AG04449 (cell line): ENCODE measurements around the gene DAPK2.
"Not testable (repeated sequence)": the region's sequence is repeated elsewhere in the genome, so short reads cannot be mapped to it uniquely, and the experiment has no call there.

Experiments used
- CTCF ChIA-PET: fragments of 350-600 bp; formaldehyde crosslinking; extraction: SDS; loops from one replicate; lab custom pipeline; 2021; ENCODE audit warnings: antibody characterized with exemption; lab: Yijun Ruan, JAX
- POLR2A ChIA-PET: fragments of 400-600, 350-600 bp; formaldehyde crosslinking; extraction: SDS; loops from one replicate; lab custom pipeline; 2020; ENCODE audit warnings: antibody characterized with exemption, inconsistent platforms; lab: Yijun Ruan, JAX
- DNase-seq: peaks from one replicate; pipeline ENCODE4 v3.0.0-alpha.2; 2010; ENCODE audit warnings: low read depth, low spot score
- H3K4me3 ChIP-seq: 2 replicates; pipeline ENCODE4 v1.5.1; 2011; ENCODE audit warnings: low read depth, mild to moderate bottlenecking, control low read depth, low read length
- CTCF ChIP-seq: IDR thresholded peaks from one replicate; pipeline ENCODE4 v1.5.1; 2011; ENCODE audit warnings: mild to moderate bottlenecking, moderate library complexity, low read length, control low read depth, inconsistent platforms; ENCODE audit not compliant: insufficient read depth; ENCODE audit errors: missing control alignments

Gene DAPK2

GRCh38 chr15:64058279-64058678 is 12.0 kb upstream of the DAPK2 start:
- ChIA-PET POLR2A (no interaction called here), CTCF (interaction anchor here (4.3 kb wide), 1 partner anchor 13 kb away, joined by 30 read pairs; the partner anchor contains the start of gene DAPK2)
- TF ChIP-seq CTCF, result no peak
- no peak for DNase-seq
- H3K4me3 ChIP-seq, result no peak overlapping the region

- CTCF ChIA-PET, result interaction anchor here (1.3 to 13.8 kb wide), 2 partner anchors 12 to 108 kb away, joined by 4 to 129 read pairs; no protein-coding TSS in a partner anchor
- H3K4me3 ChIP-seq, DNase-seq, POLR2A ChIA-PET: not testable (repeated sequence)
Measured at GRCh38 chr15:64053674-64054073, 7.4 kb upstream of the DAPK2 start.

- CTCF ChIA-PET, result interaction anchor here (1.3 to 13.8 kb wide), 2 partner anchors 13 to 108 kb away, joined by 4 to 129 read pairs; no protein-coding TSS in a partner anchor
- TF ChIP-seq CTCF, result no peak
- no peak for DNase-seq
- no peak overlapping the region for H3K4me3 ChIP-seq
- POLR2A ChIA-PET, result no interaction called here
Measured at GRCh38 chr15:64052925-64053491, 6.7 kb upstream of the DAPK2 start.

- POLR2A ChIA-PET, result no interaction called here
- no peak for TF ChIP-seq CTCF
- CTCF ChIA-PET, result interaction anchor here (1.4 to 13.8 kb wide), 2 partner anchors 14 to 163 kb away, joined by 3 to 129 read pairs; no protein-coding TSS in a partner anchor
- DNase-seq, result no peak
- H3K4me3 ChIP-seq, result no peak overlapping the region
Measured at GRCh38 chr15:64051407-64052259, 5.3 kb upstream of the DAPK2 start.

- POLR2A ChIA-PET, result no interaction called here
Measured at GRCh38 chr15:64051093-64051402, 4.8 kb upstream of the DAPK2 start.

More at GRCh38 chr15:64051093-64051402, 4.8 kb upstream of the DAPK2 start:
- CTCF ChIA-PET, result interaction anchor here (1.4 to 13.8 kb wide), 2 partner anchors 15 to 162 kb away, joined by 3 to 129 read pairs; no protein-coding TSS in a partner anchor
- no peak for TF ChIP-seq CTCF
- no peak for DNase-seq
- H3K4me3 ChIP-seq, result no peak overlapping the region
